Muscle layer of colon (tissue), 2 donors: ENCODE data around the gene BUD23.
A peak's percentile ranks its signal among the peaks of the same experiment; 100 is the strongest.
"Not testable (repeated sequence)": the region's sequence is repeated elsewhere in the genome, so short reads cannot be mapped to it uniquely, and the experiment has no call there.

Experiments
- H3K27ac ChIP-seq: one replicate; pipeline ENCODE4 v1.7.0; 2013; ENCODE audit warnings: low read depth, mild to moderate bottlenecking, low read length, moderate library complexity
- H3K27me3 ChIP-seq, 2 donors: one replicate each; pipeline ENCODE4 v1.7.0; 2013; ENCODE audit warnings: low read length in 2 of 2, mild to moderate bottlenecking in 2 of 2; ENCODE audit not compliant: insufficient read depth in 2 of 2, control insufficient read depth in 1 of 2
- H3K36me3 ChIP-seq: one replicate; pipeline ENCODE4 v1.7.0; 2013; ENCODE audit warnings: mild to moderate bottlenecking, low read length; ENCODE audit not compliant: insufficient read depth
- H3K4me1 ChIP-seq: one replicate; pipeline ENCODE4 v1.7.0; 2013; ENCODE audit warnings: mild to moderate bottlenecking, low read length; ENCODE audit not compliant: insufficient read depth
- H3K4me3 ChIP-seq, 2 donors: one replicate each; pipeline ENCODE4 v1.7.0; 2013; ENCODE audit warnings: low read length in 2 of 2, low read depth in 1 of 2, mild to moderate bottlenecking in 1 of 2, moderate library complexity in 1 of 2
- H3K9ac ChIP-seq: one replicate; pipeline ENCODE4 v1.7.0; 2013; ENCODE audit warnings: low read length
- H3K9me3 ChIP-seq: one replicate; pipeline ENCODE4 v1.7.0; 2013; ENCODE audit warnings: mild to moderate bottlenecking, low read length
- donor health status: abdominal sarcoma.
- donor health status: Adenocarcinoma of cecum.

BUD23 gene

DNA sequence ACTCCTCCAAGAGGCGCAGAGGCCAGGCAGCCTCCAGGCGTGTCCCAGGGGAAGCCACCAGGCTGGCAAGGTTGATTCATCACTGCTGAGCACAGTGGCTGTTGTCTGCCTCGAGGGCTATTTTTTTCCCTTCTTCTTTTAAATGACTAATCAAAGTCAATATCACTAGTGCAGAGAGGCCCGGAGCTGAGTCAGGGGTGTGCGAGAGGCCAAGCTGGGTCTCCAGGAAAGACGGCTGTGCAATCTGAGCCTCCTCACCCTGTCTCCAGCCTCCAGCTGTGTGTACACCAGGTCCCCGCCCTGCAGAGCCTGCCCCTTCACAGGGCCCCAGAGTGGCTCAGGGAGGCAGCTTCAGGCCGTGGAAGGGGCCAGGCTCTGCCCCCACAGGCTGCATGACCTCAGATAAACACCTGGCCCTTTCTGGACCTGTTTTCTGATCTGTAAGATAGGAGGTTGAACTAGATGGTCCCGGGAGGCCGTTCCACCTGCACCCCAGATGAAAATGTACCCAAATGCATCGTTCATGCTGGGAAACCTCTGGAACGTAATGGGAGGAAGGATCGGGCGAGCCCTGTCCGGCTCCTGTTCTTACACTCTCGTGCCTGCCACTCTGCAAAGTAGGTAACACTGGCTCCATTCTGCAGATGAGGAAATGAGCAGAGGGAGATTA, 32.4 kb downstream of the BUD23 start:
- no peaks in the 10 kb centered on the region for H3K27me3 ChIP-seq
- peak overlapping the region in 1 of 2 donors; percentile 5 for H3K4me3 ChIP-seq
- no peaks in the 10 kb centered on the region for H3K9me3 ChIP-seq
- no peak overlapping the region for H3K9ac ChIP-seq
- H3K36me3 ChIP-seq: no peaks in the 10 kb centered on the region
- peaks cover 39% of the 10 kb centered on the region for H3K4me1 ChIP-seq
- peak overlapping the region; percentile 53 for H3K27ac ChIP-seq

GRCh38 chr7:73716318-73716890, 33.0 kb downstream of the BUD23 start:
- Histone ChIP-seq H3K27me3 (no peaks in the 10 kb centered on the region), H3K27ac (peak overlapping the region; percentile 53), H3K4me3 (peak overlapping the region in 1 of 2 donors; percentile 44), H3K4me1 (peaks cover 40% of the 10 kb centered on the region), H3K9me3 (no peaks in the 10 kb centered on the region), H3K36me3 (no peaks in the 10 kb centered on the region), H3K9ac (no peak overlapping the region)

DNA sequence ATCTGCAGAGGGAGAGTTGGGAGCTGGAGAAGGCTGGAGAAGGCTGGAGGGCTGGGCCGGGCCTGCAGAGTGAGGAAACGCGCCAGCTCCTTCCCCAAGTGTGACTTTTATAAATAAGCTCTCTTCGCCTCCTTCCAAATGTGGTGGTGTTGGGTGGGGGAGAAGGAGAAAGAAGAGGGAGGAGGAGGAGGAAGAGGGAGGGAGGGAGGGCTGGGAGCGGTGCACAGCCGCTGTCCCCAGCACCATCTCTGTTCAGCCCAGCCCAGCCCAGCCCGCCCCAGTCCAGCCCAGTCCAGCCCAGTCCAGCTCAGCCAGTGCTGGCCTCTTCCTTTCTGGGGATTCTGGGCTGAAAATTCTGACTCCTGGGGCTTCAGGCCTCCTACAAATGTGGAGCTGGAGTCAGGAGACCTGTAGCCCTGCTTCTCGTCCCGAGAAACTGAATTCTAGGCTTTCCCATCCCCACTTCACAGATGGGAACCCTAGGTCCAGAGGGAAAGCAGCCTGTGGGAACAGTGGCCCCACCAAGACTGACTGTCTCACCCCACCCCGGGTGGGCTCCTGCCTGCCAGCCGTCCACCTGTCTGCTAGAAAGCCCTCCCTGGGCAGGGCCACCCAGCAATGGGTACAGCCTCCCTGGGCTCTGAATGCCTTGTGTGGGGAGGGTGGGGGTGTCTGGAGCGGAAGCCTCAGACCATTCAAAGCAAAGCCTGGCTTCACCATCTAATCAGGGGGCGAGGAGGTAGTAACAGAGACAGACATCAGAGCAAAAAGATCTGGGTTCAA, 33.8 kb downstream of the BUD23 start:
- Histone ChIP-seq H3K9me3 (no peaks in the 10 kb centered on the region), H3K36me3 (no peaks in the 10 kb centered on the region), H3K4me3 (peak overlapping the region in 1 of 2 donors; percentile 70), H3K27me3 (no peaks in the 10 kb centered on the region), H3K4me1 (peaks cover 45% of the 10 kb centered on the region), H3K27ac (peak overlapping the region; percentile 61), H3K9ac (peak overlapping the region; percentile 45)

- peaks cover 45% of the 10 kb centered on the region for H3K4me1 ChIP-seq
- H3K36me3 ChIP-seq: no peaks in the 10 kb centered on the region
- peak overlapping the region; percentile 49 for H3K9ac ChIP-seq
- H3K4me3 ChIP-seq: peak overlapping the region; percentile 70 to 99
- H3K27ac ChIP-seq: peak overlapping the region; percentile 61
- H3K27me3 ChIP-seq: no peaks in the 10 kb centered on the region
- H3K9me3 ChIP-seq: no peaks in the 10 kb centered on the region
Observed at GRCh38 chr7:73717991-73718405, 34.6 kb downstream of the BUD23 start.

GRCh38 chr7:73718438-73718881, 35.1 kb downstream of the BUD23 start:
- Histone ChIP-seq H3K4me1 (peaks cover 45% of the 10 kb centered on the region), H3K36me3 (no peaks in the 10 kb centered on the region), H3K9ac (peak overlapping the region; percentile 49), H3K4me3 (peak overlapping the region; percentile 70 to 99), H3K27me3 (no peaks in the 10 kb centered on the region), H3K9me3 (no peaks in the 10 kb centered on the region), H3K27ac (peak overlapping the region; percentile 76)

DNA sequence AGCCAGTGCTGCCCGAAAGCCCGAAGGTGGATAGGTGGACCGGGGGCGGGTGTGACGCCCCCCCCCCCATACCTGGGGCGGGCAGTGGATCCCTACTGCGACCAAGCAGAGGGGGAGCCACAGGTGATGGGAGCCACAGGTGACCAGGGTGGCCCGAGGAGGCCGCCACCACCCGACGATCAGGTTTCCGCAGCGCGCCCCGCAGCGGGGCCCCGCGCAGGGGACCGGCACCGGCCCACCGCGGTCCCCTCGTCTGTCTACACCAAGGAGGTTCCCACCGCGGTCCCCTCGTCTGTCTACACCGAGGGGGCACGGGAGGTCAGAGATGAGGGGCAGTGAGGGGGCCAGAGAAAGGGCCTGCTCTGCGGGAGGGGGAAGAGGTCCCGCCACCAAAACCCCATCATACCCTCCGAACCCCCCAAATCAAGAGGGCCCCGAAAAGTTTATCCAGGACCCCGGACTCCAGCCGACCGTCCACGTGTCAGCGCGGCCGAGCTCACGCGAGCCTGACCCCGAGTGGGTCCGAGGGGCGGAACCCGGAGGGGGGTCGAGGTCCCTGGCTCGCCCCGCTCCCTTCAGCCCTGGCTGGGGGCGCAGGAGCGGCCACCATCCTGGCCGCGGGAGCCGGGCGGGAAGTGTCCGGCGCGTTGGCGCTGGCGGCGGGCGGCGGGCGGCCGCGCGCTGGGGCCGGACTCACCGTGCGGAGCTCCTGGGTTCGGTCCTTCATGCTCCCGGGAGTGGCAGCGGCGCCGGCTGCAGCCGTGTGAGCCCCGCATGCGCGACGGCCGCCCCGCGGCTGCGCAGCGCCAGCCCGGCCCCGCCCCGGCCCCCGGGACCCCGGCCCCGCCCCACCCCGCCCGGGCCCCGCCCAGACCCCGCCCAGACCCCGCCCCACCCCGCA, 35.8 kb downstream of the BUD23 start, which contains the start of gene STX1A:
STX1A (minus strand) TSS at position 765 of the 901 bp plus-strand sequence; CDS start at position 727, 38 bp downstream.
- Histone ChIP-seq H3K27me3 (no peaks in the 10 kb centered on the region), H3K9me3 (no peaks in the 10 kb centered on the region), H3K4me1 (peaks cover 45% of the 10 kb centered on the region), H3K4me3 (peak within 1 kb of the TSS; percentile 70 to 99), H3K9ac (peak within 1 kb of the TSS; percentile 49), H3K36me3 (no peaks in the 10 kb centered on the region), H3K27ac (peak within 1 kb of the TSS; percentile 76)

GRCh38 chr7:73719806-73720169, 36.4 kb downstream of the BUD23 start:
- no peak overlapping the region for H3K9ac ChIP-seq
- no peaks in the 10 kb centered on the region for H3K27me3 ChIP-seq
- peaks cover 45% of the 10 kb centered on the region for H3K4me1 ChIP-seq
- no peaks in the 10 kb centered on the region for H3K36me3 ChIP-seq
- no peak overlapping the region for H3K27ac ChIP-seq
- no peaks in the 10 kb centered on the region for H3K9me3 ChIP-seq
- no peak overlapping the region for H3K4me3 ChIP-seq

GRCh38 chr7:73720443-73720842, 37.0 kb downstream of the BUD23 start:
- H3K27me3 ChIP-seq, H3K9ac ChIP-seq, H3K27ac ChIP-seq, H3K9me3 ChIP-seq, H3K4me3 ChIP-seq, H3K36me3 ChIP-seq: not testable (repeated sequence)
- peaks cover 41% of the 10 kb centered on the region for H3K4me1 ChIP-seq

GRCh38 chr7:73721377-73721817, 38.0 kb downstream of the BUD23 start:
- H3K9ac ChIP-seq: no peak overlapping the region
- no peak overlapping the region for H3K27ac ChIP-seq
- no peaks in the 10 kb centered on the region for H3K27me3 ChIP-seq
- peaks cover 32% of the 10 kb centered on the region for H3K4me1 ChIP-seq
- no peaks in the 10 kb centered on the region for H3K9me3 ChIP-seq
- H3K36me3 ChIP-seq: no peaks in the 10 kb centered on the region
- no peak overlapping the region for H3K4me3 ChIP-seq

DNA sequence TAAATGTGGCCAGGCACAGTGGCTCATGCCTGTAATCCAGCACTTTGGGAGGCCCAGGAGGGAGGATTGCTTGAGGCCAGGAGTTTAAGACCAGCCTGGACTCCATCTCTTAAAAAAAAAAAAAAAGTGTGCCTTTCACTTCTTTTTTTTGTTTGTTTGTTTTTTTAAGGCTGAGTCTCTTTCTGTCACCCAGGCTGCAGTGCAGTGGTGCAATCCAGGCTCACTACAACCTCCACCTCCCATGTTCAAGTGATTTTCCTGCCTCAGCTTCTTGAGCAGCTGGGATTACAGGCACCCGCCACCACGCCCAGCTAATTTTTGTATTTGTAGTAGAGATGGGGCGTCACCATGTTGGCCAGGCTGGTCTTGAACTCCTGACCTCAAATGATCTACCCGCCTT, 38.8 kb downstream of the BUD23 start:
- H3K36me3 ChIP-seq, H3K9me3 ChIP-seq, H3K27ac ChIP-seq, H3K9ac ChIP-seq, H3K27me3 ChIP-seq, H3K4me3 ChIP-seq: not testable (repeated sequence)
- H3K4me1 ChIP-seq: peaks cover 26% of the 10 kb centered on the region

DNA sequence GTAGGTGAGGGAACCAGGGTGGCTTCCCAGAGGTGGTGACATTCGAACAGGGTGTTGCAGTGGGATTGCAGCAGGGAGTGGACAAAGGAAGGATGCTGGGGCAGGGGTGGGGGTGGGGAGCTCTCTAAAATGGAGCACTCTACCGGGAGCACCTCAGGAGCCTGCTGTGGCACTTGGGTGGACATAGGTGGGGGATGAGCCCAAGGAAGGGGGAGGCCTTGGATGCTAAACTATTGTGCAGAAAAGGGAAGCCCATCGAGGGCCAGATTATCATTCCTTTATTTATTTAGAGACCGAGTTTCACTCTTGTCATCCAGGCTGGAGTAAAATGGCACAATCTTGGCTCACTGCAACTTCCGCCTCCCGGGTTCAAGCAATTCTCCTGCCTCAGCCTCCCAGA, 39.4 kb downstream of the BUD23 start:
- no peak overlapping the region for H3K27ac ChIP-seq
- H3K27me3 ChIP-seq: no peaks in the 10 kb centered on the region

More for the DNA sequence above, 39.4 kb downstream of the BUD23 start:
- H3K36me3 ChIP-seq: no peaks in the 10 kb centered on the region
- no peaks in the 10 kb centered on the region for H3K9me3 ChIP-seq
- no peak overlapping the region for H3K9ac ChIP-seq
- no peak overlapping the region for H3K4me3 ChIP-seq
- peaks cover 20% of the 10 kb centered on the region for H3K4me1 ChIP-seq
